H9 (cell line): ENCODE data around the gene MLC1. TPM values are rescaled to one million over a fixed set of nuclear protein-coding genes. Genes with fewer than 3 reads are reported as not detected.

ENCODE experiments used
- DNase-seq: peaks from one replicate; pipeline ENCODE4 v3.0.0-alpha.2; 2017
- H2AFZ ChIP-seq: one replicate; pipeline ENCODE4 v1.6.1; 2013; ENCODE audit warnings: mild to moderate bottlenecking, low read length, control low read depth, moderate library complexity
- H2AK5ac ChIP-seq: 2 replicates; pipeline ENCODE4 v1.6.1; 2013; ENCODE audit warnings: low read length, control low read depth, mixed read lengths; ENCODE audit not compliant: insufficient read length
- H2BK120ac ChIP-seq: one replicate; pipeline ENCODE4 v1.6.1; 2013; ENCODE audit warnings: low read depth, mild to moderate bottlenecking, low read length, control low read depth, inconsistent platforms; ENCODE audit not compliant: poor library complexity, severe bottlenecking
- H2BK12ac ChIP-seq: 2 replicates; pipeline ENCODE4 v1.6.1; 2013; ENCODE audit warnings: low read length, control low read depth, mixed read lengths, low read depth; ENCODE audit not compliant: insufficient read length
- H2BK15ac ChIP-seq: 2 replicates; pipeline ENCODE4 v1.6.1; 2013; ENCODE audit warnings: low read depth, low read length, control low read depth
- H2BK20ac ChIP-seq: one replicate; pipeline ENCODE4 v1.6.1; 2013; ENCODE audit warnings: low read depth, mild to moderate bottlenecking, low read length, control low read depth, inconsistent platforms; ENCODE audit not compliant: poor library complexity, severe bottlenecking
- H2BK5ac ChIP-seq: 2 replicates; pipeline ENCODE4 v1.6.1; 2013; ENCODE audit warnings: low read length, control low read depth, mixed read lengths; ENCODE audit not compliant: insufficient read length
- H3K14ac ChIP-seq: 2 replicates; pipeline ENCODE4 v1.6.1; 2013; ENCODE audit warnings: low read length, control low read depth; ENCODE audit not compliant: insufficient read depth
- H3K18ac ChIP-seq: 2 replicates; pipeline ENCODE4 v1.6.1; 2013; ENCODE audit warnings: low read depth, mild to moderate bottlenecking, mixed read lengths, low read length, control low read depth; ENCODE audit not compliant: insufficient read length
- H3K23ac ChIP-seq: 2 replicates; pipeline ENCODE4 v1.6.1; 2013; ENCODE audit warnings: low read length, control low read depth, mixed read lengths, low read depth; ENCODE audit not compliant: insufficient read length
- H3K23me2 ChIP-seq: 2 replicates; pipeline ENCODE4 v1.6.1; 2013; ENCODE audit warnings: low read depth, mild to moderate bottlenecking, mixed read lengths, low read length, control low read depth; ENCODE audit not compliant: insufficient read length, poor library complexity, severe bottlenecking
- H3K27ac ChIP-seq: 2 replicates; pipeline ENCODE4 v1.5.1; 2013; ENCODE audit warnings: low read length, control low read depth, mixed read lengths, low read depth; ENCODE audit not compliant: insufficient read length
- H3K27me3 ChIP-seq: 2 replicates; pipeline ENCODE4 v1.6.1; 2013; ENCODE audit warnings: low read length, control low read depth, inconsistent platforms; ENCODE audit not compliant: insufficient read depth
- H3K4ac ChIP-seq: 2 replicates; pipeline ENCODE4 v1.6.1; 2013; ENCODE audit warnings: low read depth, mild to moderate bottlenecking, control low read depth, inconsistent platforms, low read length, moderate library complexity
- H3K4me1 ChIP-seq: 2 replicates; pipeline ENCODE4 v1.6.1; 2013; ENCODE audit warnings: low read length, control low read depth, inconsistent platforms; ENCODE audit not compliant: insufficient read depth
- H3K4me2 ChIP-seq: 2 replicates; pipeline ENCODE4 v1.6.1; 2013; ENCODE audit warnings: low read length, control low read depth, mixed read lengths; ENCODE audit not compliant: insufficient read length, insufficient read depth
- H3K56ac ChIP-seq: 2 replicates; pipeline ENCODE4 v1.6.1; 2013; ENCODE audit warnings: low read depth, mild to moderate bottlenecking, mixed read lengths, low read length, control low read depth; ENCODE audit not compliant: insufficient read length
- H3K79me1 ChIP-seq: 2 replicates; pipeline ENCODE4 v1.6.1; 2013; ENCODE audit warnings: low read depth, mild to moderate bottlenecking, moderate library complexity, low read length, control low read depth, inconsistent platforms; ENCODE audit not compliant: insufficient read depth, poor library complexity, severe bottlenecking
- H3K79me2 ChIP-seq: 2 replicates; pipeline ENCODE4 v1.6.1; 2013; ENCODE audit warnings: low read length, control low read depth, inconsistent platforms; ENCODE audit not compliant: insufficient read depth
- H3K9ac ChIP-seq: 2 replicates; pipeline ENCODE4 v1.6.1; 2013; ENCODE audit warnings: low read length, control low read depth, mixed read lengths; ENCODE audit not compliant: insufficient read length; ENCODE audit errors: extremely low read depth
- H3K9me3 ChIP-seq: one replicate; pipeline ENCODE4 v1.6.1; 2013; ENCODE audit warnings: low read depth, low read length, inconsistent platforms; ENCODE audit not compliant: control insufficient read depth
- H3T11ph ChIP-seq: one replicate; pipeline ENCODE4 v1.6.1; 2013; ENCODE audit warnings: mild to moderate bottlenecking, low read length, control low read depth, inconsistent platforms
- H4K20me1 ChIP-seq: one replicate; pipeline ENCODE4 v1.6.1; 2013; ENCODE audit not compliant: control insufficient read depth, insufficient read length, insufficient read depth
- H4K5ac ChIP-seq: 2 replicates; pipeline ENCODE4 v1.6.1; 2013; ENCODE audit warnings: low read depth, mild to moderate bottlenecking, mixed read lengths, low read length, control low read depth; ENCODE audit not compliant: insufficient read length
- H4K8ac ChIP-seq: replicated peaks from 2 replicates; pipeline ENCODE4 v1.6.1; 2013; ENCODE audit warnings: low read length, control low read depth, mixed read lengths, low read depth; ENCODE audit not compliant: insufficient read length
- H4K91ac ChIP-seq: 2 replicates; pipeline ENCODE4 v1.6.1; 2013; ENCODE audit warnings: low read depth, mild to moderate bottlenecking, moderate library complexity, mixed read lengths, low read length, control low read depth; ENCODE audit not compliant: insufficient read length
- H3K27ac Mint-ChIP-seq, 3 experiments: 2 replicates in 2 of 3; 3 replicates in 1 of 3; pipeline ENCODE4 v1.8.0; 2020 to 2021; ENCODE audit warnings: mixed read lengths in 3 of 3, mild to moderate bottlenecking in 1 of 3, moderate library complexity in 1 of 3
- H3K27me3 Mint-ChIP-seq: 2 replicates; pipeline ENCODE4 v1.8.0; 2021; ENCODE audit warnings: low read depth, mild to moderate bottlenecking, moderate library complexity, mixed read lengths
- H3K36me3 Mint-ChIP-seq, 3 experiments: 2 replicates in 2 of 3; 3 replicates in 1 of 3; pipeline ENCODE4 v1.8.0; 2020 to 2021; ENCODE audit warnings: low read depth in 3 of 3, mixed read lengths in 3 of 3; ENCODE audit not compliant: insufficient read depth in 1 of 3
- H3K4me1 Mint-ChIP-seq, 2 experiments: 2 replicates each; pipeline ENCODE4 v1.8.0; 2020; ENCODE audit warnings: mixed read lengths in 2 of 2
- H3K4me3 Mint-ChIP-seq, 2 experiments: 2 replicates in 1 of 2; 3 replicates in 1 of 2; pipeline ENCODE4 v1.8.0; 2020 to 2021; ENCODE audit warnings: mild to moderate bottlenecking in 2 of 2, mixed read lengths in 2 of 2, moderate library complexity in 1 of 2
- H3K9me3 Mint-ChIP-seq, 2 experiments: 2 replicates in 1 of 2; 3 replicates in 1 of 2; pipeline ENCODE4 v1.8.0; 2020; ENCODE audit warnings: mild to moderate bottlenecking in 2 of 2, mixed read lengths in 2 of 2, moderate library complexity in 1 of 2
- WGBS: extraction: QIAGEN DNeasy Blood & Tissue Kit; methylation state at CpG from one replicate; pipeline ENCODE4 v1.1.7; 2013; ENCODE audit warnings: missing lambda C conversion rate, low lambda C conversion rate, mixed read lengths; ENCODE audit not compliant: insufficient read length; ENCODE audit errors: extremely low coverage; 5-methylcytosine and 5-hydroxymethylcytosine counted together
- total RNA-seq: library from RNA; stranded (reverse); gene quantifications from 2 replicates; pipeline ENCODE4 v1.2.1, GENCODE V29; 2021
- TF ChIP-seq, protein P1 (sequence below): fragments of 200-600 bp; sonication (generic); conservative IDR thresholded peaks from 3 replicates; pipeline ENCODE4 v1.8.0; 2021; ENCODE audit warnings: antibody characterized with exemption, mild to moderate bottlenecking

The MLC1 gene
- total RNA-seq, 1 experiment from 2014 or later: not detected

DNA sequence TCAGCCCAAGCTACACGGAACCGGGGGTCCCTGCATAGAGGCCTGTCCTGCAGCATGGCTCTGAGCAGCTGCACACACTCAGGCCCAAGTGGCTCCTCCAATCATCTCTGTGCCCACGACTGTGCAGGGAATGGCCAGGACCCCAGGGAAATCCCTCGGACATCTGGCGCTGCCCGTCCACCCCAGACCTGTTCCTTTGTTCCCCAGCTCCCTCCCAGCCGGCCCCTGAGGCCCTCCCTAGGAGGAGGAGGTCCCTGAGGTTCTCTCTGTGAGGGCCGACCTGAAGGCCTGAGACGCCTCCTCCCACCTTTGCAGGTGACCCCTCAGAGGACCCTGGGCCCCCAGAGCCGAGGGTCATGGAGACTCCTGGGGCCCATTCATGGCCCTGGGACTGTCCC is 1.1 kb downstream of the MLC1 start:
- no peaks in the 10 kb centered on the region for H3K9me3 ChIP-seq
- H3K4ac ChIP-seq: no peak overlapping the region
- H2BK15ac ChIP-seq: no peak overlapping the region
- H2AFZ ChIP-seq: no peak overlapping the region
- peaks cover 19 to 24% of the 10 kb centered on the region in 2 experiments for H3K4me1 Mint-ChIP-seq
- H3K4me2 ChIP-seq: no peak overlapping the region
- no peak overlapping the region for H2BK12ac ChIP-seq
- TF ChIP-seq, protein P1, sequence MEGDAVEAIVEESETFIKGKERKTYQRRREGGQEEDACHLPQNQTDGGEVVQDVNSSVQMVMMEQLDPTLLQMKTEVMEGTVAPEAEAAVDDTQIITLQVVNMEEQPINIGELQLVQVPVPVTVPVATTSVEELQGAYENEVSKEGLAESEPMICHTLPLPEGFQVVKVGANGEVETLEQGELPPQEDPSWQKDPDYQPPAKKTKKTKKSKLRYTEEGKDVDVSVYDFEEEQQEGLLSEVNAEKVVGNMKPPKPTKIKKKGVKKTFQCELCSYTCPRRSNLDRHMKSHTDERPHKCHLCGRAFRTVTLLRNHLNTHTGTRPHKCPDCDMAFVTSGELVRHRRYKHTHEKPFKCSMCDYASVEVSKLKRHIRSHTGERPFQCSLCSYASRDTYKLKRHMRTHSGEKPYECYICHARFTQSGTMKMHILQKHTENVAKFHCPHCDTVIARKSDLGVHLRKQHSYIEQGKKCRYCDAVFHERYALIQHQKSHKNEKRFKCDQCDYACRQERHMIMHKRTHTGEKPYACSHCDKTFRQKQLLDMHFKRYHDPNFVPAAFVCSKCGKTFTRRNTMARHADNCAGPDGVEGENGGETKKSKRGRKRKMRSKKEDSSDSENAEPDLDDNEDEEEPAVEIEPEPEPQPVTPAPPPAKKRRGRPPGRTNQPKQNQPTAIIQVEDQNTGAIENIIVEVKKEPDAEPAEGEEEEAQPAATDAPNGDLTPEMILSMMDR: no peak
- no peak overlapping the region for H2AK5ac ChIP-seq
- no peak overlapping the region for H3K56ac ChIP-seq
- H3K27me3 Mint-ChIP-seq: peaks cover 24% of the 10 kb centered on the region
- H3T11ph ChIP-seq: no peak overlapping the region
- no peaks in the 10 kb centered on the region for H3K79me2 ChIP-seq
- H3K4me1 ChIP-seq: no peaks in the 10 kb centered on the region
- H4K8ac ChIP-seq: no peak overlapping the region
- H3K9ac ChIP-seq: no peak overlapping the region
- no peak overlapping the region; the same call in 1 of the 2 replicates for H3K14ac ChIP-seq
- H3K27ac Mint-ChIP-seq: no peak overlapping the region
- no peak for DNase-seq
- H3K27ac ChIP-seq: no peak overlapping the region
- no peaks in the 10 kb centered on the region for H3K79me1 ChIP-seq
- H3K23me2 ChIP-seq: no peaks in the 10 kb centered on the region
- no peaks in the 10 kb centered on the region; a peak in 1 of 7 replicates for H3K36me3 Mint-ChIP-seq
- H2BK5ac ChIP-seq: no peak overlapping the region
- no peak overlapping the region for H4K91ac ChIP-seq
- H3K18ac ChIP-seq: no peak overlapping the region
- WGBS: no CpG with 5 or more reads among the region's 10 CpGs
- no peak overlapping the region for H3K23ac ChIP-seq
- H4K5ac ChIP-seq: no peak overlapping the region
- no peaks in the 10 kb centered on the region for H4K20me1 ChIP-seq
- no peak overlapping the region for H2BK20ac ChIP-seq
- H3K4me3 Mint-ChIP-seq: no peak overlapping the region
- 0 out of 2 replicates have a peak, but pooled peaks cover 2% of the 10 kb centered on the region for H3K27me3 ChIP-seq
- peaks cover 3 to 4% of the 10 kb centered on the region in 2 experiments; a peak in 3 of 5 replicates for H3K9me3 Mint-ChIP-seq
- no peak overlapping the region for H2BK120ac ChIP-seq
